ENCODE data around the gene DLGAP1. TPM values are rescaled to one million over a fixed set of nuclear protein-coding genes. Genes with fewer than 3 reads are reported as not detected.

Gene DLGAP1
- total and polyA plus RNA-seq, 2 of the 4 experiments (the other 2 are of a cell fraction): under 0.01 to 0.09 TPM

- H2AK9ac ChIP-seq (replicated peaks; ENCODE audit: low read depth, low read length, poor library complexity): no peak overlapping the region
- TF ChIP-seq POLR2A (IDR thresholded peaks at IDR 0.05; ENCODE audit: low read depth, low read length) (no peak), RAD21 (IDR thresholded peaks at IDR 0.05; ENCODE audit: low read length) (no peak), CHD1 (IDR thresholded peaks at IDR 0.05; ENCODE audit: low read depth, low read length) (no peak), MXI1 (IDR thresholded peaks at IDR 0.05; ENCODE audit: borderline replicate concordance, low read depth, low read length) (no peak), USF2 (IDR thresholded peaks at IDR 0.05; ENCODE audit: low read depth, low read length) (no peak), CTCF (conservative IDR thresholded peaks at IDR 0.05; ENCODE audit: low read depth, low read length) (no peak), RCOR1 (IDR thresholded peaks at IDR 0.05; ENCODE audit: insufficient replicate concordance, low read length) (no peak), MAFK (IDR thresholded peaks at IDR 0.05; ENCODE audit: low read depth, low read length) (no peak), BHLHE40 (IDR thresholded peaks at IDR 0.05; ENCODE audit: low read depth, low read length) (no peak), ELK1 (IDR thresholded peaks at IDR 0.05; ENCODE audit: borderline replicate concordance, low read depth, low read length) (no peak), RFX5 (IDR thresholded peaks at IDR 0.05; ENCODE audit: low read depth, low read length) (no peak), NFE2L2 (IDR thresholded peaks at IDR 0.05; ENCODE audit: low read depth, low read length) (no peak), MAZ (IDR thresholded peaks at IDR 0.05; ENCODE audit: borderline replicate concordance, low read depth, low read length) (no peak), CEBPB (IDR thresholded peaks at IDR 0.05; ENCODE audit: low read depth, low read length) (no peak), FOS (IDR thresholded peaks at IDR 0.05; ENCODE audit: low read depth, low read length) (no peak)
These were observed 801.8 kb downstream of the DLGAP1 start for GRCh38 chr18:3653263-3653850.

More at GRCh38 chr18:3653263-3653850, 801.8 kb downstream of the DLGAP1 start:
- no peak overlapping the region for H3K4me3 ChIP-seq (ENCODE audit: insufficient read depth, low read depth, low read length)
- DNase-seq: no peak
- H4K91ac ChIP-seq (ENCODE audit: insufficient read depth, low read depth, low read length): peak overlapping the region; percentile 92
- in situ Hi-C loops (cut with MboI; ENCODE audit: low sequenced_read_pairs): no loop called here
- H2AFZ ChIP-seq (replicated peaks; ENCODE audit: low read length, poor library complexity): peak overlapping the region; percentile 72
- no peak for ATAC-seq (ENCODE audit: low read depth)
- H2BK120ac ChIP-seq (ENCODE audit: low read depth, low read length): peak overlapping the region; percentile 90
- CTCF ChIA-PET: interaction anchor here (0.6 to 1.3 kb wide), 4 partner anchors 11 to 388 kb away, joined by 3 to 5 read pairs (median 3); no protein-coding TSS in a partner anchor
- intact Hi-C loops (cut with micrococcal nuclease): loop anchor here (1.0 to 5.0 kb wide), 3 partner anchors 49 to 201 kb away; partner anchors contain the start of gene TGIF1
- peaks cover 7 to 22% of the 10 kb centered on the region in 2 experiments; a peak in 3 of 4 replicates for H3K79me1 ChIP-seq (ENCODE audit: low read depth in 1 of 2, low read length in 2 of 2)
- H2BK15ac ChIP-seq (ENCODE audit: low read depth, low read length): peak overlapping the region; percentile 96; the same call in 2 of the 3 replicates
- peak overlapping the region; percentile 72 for H3K56ac ChIP-seq (ENCODE audit: extremely low read depth, insufficient read depth, low read length)
- no peaks in the 10 kb centered on the region for H3K36me3 ChIP-seq (ENCODE audit: control insufficient read depth, insufficient read depth, low read length)
- H2BK20ac ChIP-seq (ENCODE audit: low read depth, low read length): peak overlapping the region; percentile 95
- H3K4me1 ChIP-seq (ENCODE audit: control insufficient read depth, insufficient read depth, low read length): peaks cover 27% of the 10 kb centered on the region
- H3K9ac ChIP-seq (ENCODE audit: low read depth, low read length): peak overlapping the region; percentile 43; the same call in 1 of the 2 replicates
- H4K20me1 ChIP-seq (ENCODE audit: insufficient read depth, low read length): no peaks in the 10 kb centered on the region
- peak overlapping the region; percentile 91 for H3K4ac ChIP-seq (ENCODE audit: low read depth, low read length)
- peak overlapping the region; percentile 36 for H3K4me2 ChIP-seq (ENCODE audit: low read depth, low read length)
- H3K23ac ChIP-seq (ENCODE audit: low read depth, low read length): peak overlapping the region; percentile 86
- dilution Hi-C loops (cut with HindIII; ENCODE audit: low sequenced_read_pairs, unreplicated experiment): no loop called here
- H2AK5ac ChIP-seq (ENCODE audit: low read depth, low read length): peak overlapping the region; percentile 92
- peak overlapping the region; percentile 93 for H2BK5ac ChIP-seq (ENCODE audit: low read depth, low read length, poor library complexity, severe bottlenecking)
- peak overlapping the region; percentile 94 for H3K27ac ChIP-seq (ENCODE audit: insufficient read depth, low read length)
- peak overlapping the region; percentile 85 for H3K18ac ChIP-seq (ENCODE audit: low read depth, low read length)
- H3K27me3 ChIP-seq (ENCODE audit: control insufficient read depth, insufficient read depth, low read length): no peaks in the 10 kb centered on the region
- peak overlapping the region; percentile 85 for H3K14ac ChIP-seq (replicated peaks; ENCODE audit: low read depth, low read length)
- WGBS, 2 experiments (ENCODE audit: extremely low coverage in 2 of 2, insufficient read length in 1 of 2): 43% methylated on average over 1 of the region's 5 CpGs; no CpG with 5 or more reads in 1 of the 2 experiments
- BruUV-seq (replicated peaks): no TSS peak
- no peaks in the 10 kb centered on the region for H3K9me3 ChIP-seq (ENCODE audit: control insufficient read depth, insufficient read depth, low read length)
- peaks cover 19% of the 10 kb centered on the region for H3K9me1 ChIP-seq (ENCODE audit: insufficient read depth, low read length)
- peak overlapping the region; percentile 68 to 87; a peak in 3 of 4 replicates for H4K8ac ChIP-seq (ENCODE audit: low read depth in 2 of 2, low read length in 2 of 2)
- POLR2A ChIA-PET (ENCODE audit: unreplicated experiment): interaction anchor here (0.6 to 1.9 kb wide), 4 partner anchors 29 to 57 kb away, joined by 3 to 6 read pairs (median 4); no protein-coding TSS in a partner anchor
- H4K5ac ChIP-seq (ENCODE audit: low read depth, low read length): peak overlapping the region; percentile 95
